Measurements from ENCODE around the gene PHF3.

The PHF3 gene

GRCh38 chr6:63683071-63683603 lies 47.5 kb downstream of the PHF3 start:
- TF ChIP-seq CTCF (IDR thresholded peaks at IDR 0.05), result no peak
- H3K4me3 ChIP-seq, result no peak overlapping the region
- DNase-seq (ENCODE audit: low spot score), result no peak
- no peak overlapping the region for H3K27ac ChIP-seq

- H3K27ac ChIP-seq, result no peak overlapping the region
- H3K4me3 ChIP-seq, result no peak overlapping the region
- DNase-seq (ENCODE audit: low spot score), result no peak
- TF ChIP-seq CTCF (IDR thresholded peaks at IDR 0.05), result no peak
These were observed 50.1 kb downstream of the PHF3 start for GRCh38 chr6:63685446-63686379.

- no peak for TF ChIP-seq CTCF (IDR thresholded peaks at IDR 0.05)
- H3K27ac ChIP-seq, result no peak overlapping the region
- no peak overlapping the region for H3K4me3 ChIP-seq
- no peak for DNase-seq (ENCODE audit: low spot score)
These were observed 53.8 kb downstream of the PHF3 start for GRCh38 chr6:63689421-63689820.

- DNase-seq (ENCODE audit: low spot score), result no peak
- TF ChIP-seq CTCF (IDR thresholded peaks at IDR 0.05), result no peak
These were observed 54.6 kb downstream of the PHF3 start for GRCh38 chr6:63690221-63690620.

GRCh38 chr6:63705707-63706106 lies 70.1 kb downstream of the PHF3 start:
- DNase-seq (ENCODE audit: low spot score), result no peak
- Histone ChIP-seq H3K27ac (no peak overlapping the region), H3K4me3 (no peak overlapping the region)
- TF ChIP-seq CTCF (IDR thresholded peaks at IDR 0.05), result no peak

More at GRCh38 chr6:63690221-63690620, 54.6 kb downstream of the PHF3 start:
- H3K4me3 ChIP-seq, result no peak overlapping the region
- no peak overlapping the region for H3K27ac ChIP-seq

GRCh38 chr6:63706630-63707029 lies 71.0 kb downstream of the PHF3 start:
- H3K4me3 ChIP-seq, result no peak overlapping the region
- H3K27ac ChIP-seq, result no peak overlapping the region
- TF ChIP-seq CTCF (IDR thresholded peaks at IDR 0.05), result no peak
- DNase-seq (ENCODE audit: low spot score), result no peak

- Histone ChIP-seq H3K4me3 (no peak overlapping the region), H3K27ac (no peak overlapping the region)
- no peak for DNase-seq (ENCODE audit: low spot score)
- no peak for TF ChIP-seq CTCF (IDR thresholded peaks at IDR 0.05)
These were observed 73.0 kb downstream of the PHF3 start for GRCh38 chr6:63708631-63709030.

All from coronary artery (tissue), 2 donors.